ENCODE data around the gene SEC24D. TPM values are rescaled to one million over a fixed set of nuclear protein-coding genes. Genes with fewer than 3 reads are reported as not detected.

SEC24D gene
- total and polyA plus RNA-seq, 2 donors (not counting 3 experiments of a cell fraction or from before 2014, with no cell fraction given): 81.5 to 127 TPM

GRCh38 chr4:118751629-118752323 lies 84.2 kb downstream of the SEC24D start:
- DNase-seq (ENCODE audit: low read depth, low spot score): no peak
- H3K9ac ChIP-seq (replicated peaks; ENCODE audit: extremely low read depth, insufficient read depth, low read length): no peak overlapping the region

More at GRCh38 chr4:118751629-118752323, 84.2 kb downstream of the SEC24D start:
- Histone ChIP-seq H3K9me1 (replicated peaks; ENCODE audit: control insufficient read depth, extremely low read depth, insufficient read depth, low read length) (no peaks in the 10 kb centered on the region), H3K4me1 (ENCODE audit: control insufficient read depth, extremely low read depth, insufficient read depth, low read length) (peaks cover 22% of the 10 kb centered on the region), H2AFZ (ENCODE audit: low read depth, low read length) (no peak overlapping the region), H3K27me3 (ENCODE audit: control insufficient read depth in 2 of 2, insufficient read depth in 2 of 2, low read length in 2 of 2) (no peaks in the 10 kb centered on the region), H3K4me2 (ENCODE audit: insufficient read depth, low read length) (no peak overlapping the region), H3K79me2 (ENCODE audit: control insufficient read depth, insufficient read depth, low read length) (no peaks in the 10 kb centered on the region), H3K9me3 (replicated peaks; ENCODE audit: control insufficient read depth, insufficient read depth, low read length) (no peaks in the 10 kb centered on the region), H3K27ac (ENCODE audit: insufficient read depth, low read depth, low read length) (peak overlapping the region; percentile 38), H3K36me3 (ENCODE audit: control insufficient read depth in 2 of 2, extremely low read depth in 1 of 2, insufficient read depth in 2 of 2, low read length in 2 of 2) (peaks cover 11 to 27% of the 10 kb centered on the region in 2 experiments), H3K4me3 (replicated peaks in 1 of 3; ENCODE audit: insufficient read depth in 1 of 3, low read depth in 1 of 3, low read length in 3 of 3) (no peak overlapping the region), H4K20me1 (replicated peaks; ENCODE audit: control insufficient read depth, extremely low read depth, insufficient read depth, low read length) (no peaks in the 10 kb centered on the region)
- no peak for TF ChIP-seq POLR2AphosphoS5 (IDR thresholded peaks at IDR 0.05; ENCODE audit: insufficient read depth, low read depth, low read length)
- TF ChIP-seq FOS (IDR thresholded peaks at IDR 0.05; ENCODE audit: borderline replicate concordance, insufficient read depth, low read length): no peak
- TF ChIP-seq POLR2A (IDR thresholded peaks at IDR 0.05; ENCODE audit: low read depth, low read length): no peak
- no peak for TF ChIP-seq CTCF (IDR thresholded peaks at IDR 0.05; ENCODE audit: extremely low read depth in 1 of 2, insufficient read depth in 1 of 2, low read depth in 1 of 2, low read length in 2 of 2)
- TF ChIP-seq GATA2 (IDR thresholded peaks at IDR 0.05; ENCODE audit: insufficient read depth, insufficient read length, low read depth, low read length): no peak
- no peak for TF ChIP-seq EZH2 (IDR thresholded peaks at IDR 0.05; ENCODE audit: borderline replicate concordance, low read depth, low read length, severe bottlenecking)
- TF ChIP-seq JUN (IDR thresholded peaks at IDR 0.05; ENCODE audit: borderline replicate concordance, insufficient read depth, insufficient read length, low read depth): no peak
- no peak for TF ChIP-seq MAX (IDR thresholded peaks at IDR 0.05; ENCODE audit: insufficient read depth, insufficient read length)
- TF ChIP-seq MYC (IDR thresholded peaks at IDR 0.05; ENCODE audit: low read depth, low read length): no peak
- ChIA-PET CTCF (interaction anchor here (1.8 kb wide), 1 partner anchor 10 kb away, joined by 6 read pairs; no protein-coding TSS in a partner anchor), POLR2A (no interaction called here)
- FAIRE-seq: no peak
- intact Hi-C loops (cut with micrococcal nuclease) (no loop called here), dilution Hi-C loops (cut with MboI; ENCODE audit: extremely low pct_ligation_motif_present, low sequenced_read_pairs) (no loop called here)
- BruUV-seq (replicated peaks): no TSS peak
